Measurements from ENCODE around the gene NUMBL.
"Not testable (repeated sequence)": the region's sequence is repeated elsewhere in the genome, so short reads cannot be mapped to it uniquely, and the experiment has no call there.

The NUMBL gene

GRCh38 chr19:40661616-40662015 lies 28.8 kb downstream of the NUMBL start:
- DNase-seq: no peak

- no peak for DNase-seq
These were observed 30.9 kb downstream of the NUMBL start for GRCh38 chr19:40659566-40659965.

- DNase-seq: no peak
These were observed 31.3 kb downstream of the NUMBL start for GRCh38 chr19:40659116-40659515.

GRCh38 chr19:40658031-40658430 lies 32.4 kb downstream of the NUMBL start:
- no peak for DNase-seq

- not testable (repeated sequence) for DNase-seq
These were observed 34.8 kb downstream of the NUMBL start for GRCh38 chr19:40655684-40656083.

GRCh38 chr19:40652303-40652702 lies 38.1 kb downstream of the NUMBL start:
- DNase-seq: not testable (repeated sequence)

- no peak for DNase-seq
These were observed 39.6 kb downstream of the NUMBL start for GRCh38 chr19:40650749-40651305.

- DNase-seq: not testable (repeated sequence)
These were observed 40.4 kb downstream of the NUMBL start for GRCh38 chr19:40649903-40650675.

GRCh38 chr19:40646743-40647254 lies 43.7 kb downstream of the NUMBL start:
- DNase-seq: no peak

- no peak for DNase-seq
These were observed 47.6 kb downstream of the NUMBL start for GRCh38 chr19:40642757-40643305.

GRCh38 chr19:40642051-40642706 lies 48.3 kb downstream of the NUMBL start:
- no peak for DNase-seq

- no peak for DNase-seq
These were observed 49.2 kb downstream of the NUMBL start for GRCh38 chr19:40641281-40641680.

GRCh38 chr19:40640744-40641143 lies 49.7 kb downstream of the NUMBL start:
- no peak for DNase-seq

- DNase-seq: no peak
These were observed 50.8 kb downstream of the NUMBL start for GRCh38 chr19:40639638-40639982.

GRCh38 chr19:40638327-40638726 lies 52.1 kb downstream of the NUMBL start:
- DNase-seq: no peak

- DNase-seq: no peak
These were observed 57.2 kb downstream of the NUMBL start for GRCh38 chr19:40633207-40633606.

GRCh38 chr19:40632311-40633036 lies 58.0 kb downstream of the NUMBL start:
- DNase-seq: no peak

- DNase-seq: no peak
These were observed 59.8 kb downstream of the NUMBL start for GRCh38 chr19:40630571-40631160.

GRCh38 chr19:40629346-40629745 lies 61.1 kb downstream of the NUMBL start:
- no peak for DNase-seq

- DNase-seq: no peak
These were observed 62.8 kb downstream of the NUMBL start for GRCh38 chr19:40627486-40628279.

GRCh38 chr19:40626918-40627317 lies 63.5 kb downstream of the NUMBL start:
- no peak for DNase-seq

Measured in activated CD4-positive, alpha-beta T cell treated with anti-CD3 and anti-CD28 coated beads, Interleukin-10, Interleukin-2, amounts not matched to agents 100 ng/mL and 50 ng/mL, durations not matched to agents 16 hours and 8 hours (primary cell).